ENCODE measurements around the gene LMF2.
A peak's percentile ranks its signal among the peaks of the same experiment; 100 is the strongest.

Gene LMF2

GRCh38 chr22:50527921-50528681, 20.6 kb upstream of the LMF2 start:
- H3K4me3 ChIP-seq (ENCODE audit: low read length): peak overlapping the region; percentile 84
- H3K9ac ChIP-seq (ENCODE audit: low read length): no peak overlapping the region
- H3K27me3 ChIP-seq (ENCODE audit: low read depth, low read length): no peaks in the 10 kb centered on the region
- no peak overlapping the region for H3K27ac ChIP-seq (ENCODE audit: low read length)
- H2AFZ ChIP-seq (ENCODE audit: low read depth, low read length): no peak overlapping the region
- H3K36me3 ChIP-seq (replicated peaks; ENCODE audit: low read depth, low read length): peaks cover 4% of the 10 kb centered on the region
- no peaks in the 10 kb centered on the region for H3K9me3 ChIP-seq (ENCODE audit: insufficient read depth, low read length)
- H3K4me1 ChIP-seq (ENCODE audit: low read length): peaks cover 24% of the 10 kb centered on the region
- peaks cover 22% of the 10 kb centered on the region for H3K79me2 ChIP-seq (ENCODE audit: low read length)
- peak overlapping the region; percentile 93 for H3K4me2 ChIP-seq (ENCODE audit: low read length)
- no peak for TF ChIP-seq EZH2phosphoT487 (IDR thresholded peaks at IDR 0.05; ENCODE audit: low read depth)
- no peak for TF ChIP-seq CTCF (IDR thresholded peaks at IDR 0.05; ENCODE audit: low read depth, low read length)
- H4K20me1 ChIP-seq (ENCODE audit: insufficient read depth, low read length): peaks cover 6% of the 10 kb centered on the region; the same call in 1 of the 2 replicates

- Histone ChIP-seq H3K4me3 (ENCODE audit: low read length) (peak overlapping the region; percentile 84), H3K79me2 (ENCODE audit: low read length) (peaks cover 22% of the 10 kb centered on the region), H3K4me2 (ENCODE audit: low read length) (peak overlapping the region; percentile 93), H4K20me1 (ENCODE audit: insufficient read depth, low read length) (peaks cover 6% of the 10 kb centered on the region; the same call in 1 of the 2 replicates), H3K9me3 (ENCODE audit: insufficient read depth, low read length) (no peaks in the 10 kb centered on the region), H2AFZ (ENCODE audit: low read depth, low read length) (no peak overlapping the region), H3K27me3 (ENCODE audit: low read depth, low read length) (no peaks in the 10 kb centered on the region), H3K9ac (ENCODE audit: low read length) (peak overlapping the region; percentile 92), H3K4me1 (ENCODE audit: low read length) (peaks cover 17% of the 10 kb centered on the region), H3K36me3 (replicated peaks; ENCODE audit: low read depth, low read length) (peaks cover 4% of the 10 kb centered on the region), H3K27ac (ENCODE audit: low read length) (peak overlapping the region; percentile 93)
- TF ChIP-seq EZH2phosphoT487 (IDR thresholded peaks at IDR 0.05; ENCODE audit: low read depth): no peak
- TF ChIP-seq CTCF (IDR thresholded peaks at IDR 0.05; ENCODE audit: low read depth, low read length): no peak
Observed at GRCh38 chr22:50526834-50527801, 19.6 kb upstream of the LMF2 start.

GRCh38 chr22:50526108-50526833, 18.8 kb upstream of the LMF2 start:
- Histone ChIP-seq H3K4me1 (ENCODE audit: low read length) (peaks cover 17% of the 10 kb centered on the region), H3K9ac (ENCODE audit: low read length) (peak overlapping the region; percentile 92), H3K36me3 (replicated peaks; ENCODE audit: low read depth, low read length) (peaks cover 4% of the 10 kb centered on the region), H4K20me1 (ENCODE audit: insufficient read depth, low read length) (peaks cover 6% of the 10 kb centered on the region; the same call in 1 of the 2 replicates), H3K4me2 (ENCODE audit: low read length) (peak overlapping the region; percentile 93), H3K4me3 (ENCODE audit: low read length) (peak overlapping the region; percentile 84), H2AFZ (ENCODE audit: low read depth, low read length) (no peak overlapping the region), H3K27me3 (ENCODE audit: low read depth, low read length) (no peaks in the 10 kb centered on the region), H3K9me3 (ENCODE audit: insufficient read depth, low read length) (no peaks in the 10 kb centered on the region), H3K79me2 (ENCODE audit: low read length) (peaks cover 22% of the 10 kb centered on the region), H3K27ac (ENCODE audit: low read length) (peak overlapping the region; percentile 93)
- TF ChIP-seq CTCF (IDR thresholded peaks at IDR 0.05; ENCODE audit: low read depth, low read length) (peak; percentile 39), EZH2phosphoT487 (IDR thresholded peaks at IDR 0.05; ENCODE audit: low read depth) (no peak)
